ENCODE results near the gene MTOR. TPM values are rescaled to one million over a fixed set of nuclear protein-coding genes. Genes with fewer than 3 reads are reported as not detected.

MTOR gene
- polyA plus RNA-seq, 1 of the 3 experiments (the other 2 are of a cell fraction): 20.9 TPM

DNA sequence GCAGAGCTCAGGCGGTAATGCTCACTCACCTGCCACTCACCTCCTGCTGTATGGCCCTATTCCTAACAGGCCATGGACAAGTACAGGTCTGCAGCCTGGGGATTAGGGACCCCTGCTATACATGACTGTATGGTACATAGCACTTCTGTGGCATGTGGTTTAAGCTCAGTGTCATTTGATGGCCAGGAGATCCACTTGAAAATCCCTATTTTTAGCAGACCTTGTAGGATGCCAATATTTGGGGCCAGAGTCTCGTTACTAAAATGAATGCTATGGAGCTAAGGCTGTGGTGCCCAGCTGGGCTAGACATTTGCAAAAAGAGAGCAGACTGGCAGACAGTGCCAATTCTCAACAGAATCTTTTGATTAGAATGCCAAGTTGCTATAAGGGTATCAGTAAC lies 74.9 kb downstream of the MTOR start:
- CTCF ChIA-PET: interaction anchor here (0.7 to 2.1 kb wide), 3 partner anchors 9 to 54 kb away, joined by 3 to 5 read pairs (median 3); no protein-coding TSS in a partner anchor
- no peak for TF ChIP-seq RXRA (IDR thresholded peaks at IDR 0.05; ENCODE audit: borderline replicate concordance, low read depth)
- TF ChIP-seq, protein P1, sequence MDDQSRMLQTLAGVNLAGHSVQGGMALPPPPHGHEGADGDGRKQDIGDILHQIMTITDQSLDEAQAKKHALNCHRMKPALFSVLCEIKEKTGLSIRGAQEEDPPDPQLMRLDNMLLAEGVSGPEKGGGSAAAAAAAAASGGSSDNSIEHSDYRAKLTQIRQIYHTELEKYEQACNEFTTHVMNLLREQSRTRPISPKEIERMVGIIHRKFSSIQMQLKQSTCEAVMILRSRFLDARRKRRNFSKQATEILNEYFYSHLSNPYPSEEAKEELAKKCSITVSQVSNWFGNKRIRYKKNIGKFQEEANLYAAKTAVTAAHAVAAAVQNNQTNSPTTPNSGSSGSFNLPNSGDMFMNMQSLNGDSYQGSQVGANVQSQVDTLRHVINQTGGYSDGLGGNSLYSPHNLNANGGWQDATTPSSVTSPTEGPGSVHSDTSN (IDR thresholded peaks at IDR 0.05): no peak
- TF ChIP-seq TEAD4 (IDR thresholded peaks at IDR 0.05; ENCODE audit: borderline replicate concordance, insufficient read depth): no peak
- no peak for TF ChIP-seq TCF12 (IDR thresholded peaks at IDR 0.05)
- TF ChIP-seq, protein P2, sequence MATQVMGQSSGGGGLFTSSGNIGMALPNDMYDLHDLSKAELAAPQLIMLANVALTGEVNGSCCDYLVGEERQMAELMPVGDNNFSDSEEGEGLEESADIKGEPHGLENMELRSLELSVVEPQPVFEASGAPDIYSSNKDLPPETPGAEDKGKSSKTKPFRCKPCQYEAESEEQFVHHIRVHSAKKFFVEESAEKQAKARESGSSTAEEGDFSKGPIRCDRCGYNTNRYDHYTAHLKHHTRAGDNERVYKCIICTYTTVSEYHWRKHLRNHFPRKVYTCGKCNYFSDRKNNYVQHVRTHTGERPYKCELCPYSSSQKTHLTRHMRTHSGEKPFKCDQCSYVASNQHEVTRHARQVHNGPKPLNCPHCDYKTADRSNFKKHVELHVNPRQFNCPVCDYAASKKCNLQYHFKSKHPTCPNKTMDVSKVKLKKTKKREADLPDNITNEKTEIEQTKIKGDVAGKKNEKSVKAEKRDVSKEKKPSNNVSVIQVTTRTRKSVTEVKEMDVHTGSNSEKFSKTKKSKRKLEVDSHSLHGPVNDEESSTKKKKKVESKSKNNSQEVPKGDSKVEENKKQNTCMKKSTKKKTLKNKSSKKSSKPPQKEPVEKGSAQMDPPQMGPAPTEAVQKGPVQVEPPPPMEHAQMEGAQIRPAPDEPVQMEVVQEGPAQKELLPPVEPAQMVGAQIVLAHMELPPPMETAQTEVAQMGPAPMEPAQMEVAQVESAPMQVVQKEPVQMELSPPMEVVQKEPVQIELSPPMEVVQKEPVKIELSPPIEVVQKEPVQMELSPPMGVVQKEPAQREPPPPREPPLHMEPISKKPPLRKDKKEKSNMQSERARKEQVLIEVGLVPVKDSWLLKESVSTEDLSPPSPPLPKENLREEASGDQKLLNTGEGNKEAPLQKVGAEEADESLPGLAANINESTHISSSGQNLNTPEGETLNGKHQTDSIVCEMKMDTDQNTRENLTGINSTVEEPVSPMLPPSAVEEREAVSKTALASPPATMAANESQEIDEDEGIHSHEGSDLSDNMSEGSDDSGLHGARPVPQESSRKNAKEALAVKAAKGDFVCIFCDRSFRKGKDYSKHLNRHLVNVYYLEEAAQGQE (IDR thresholded peaks at IDR 0.05; ENCODE audit: low read depth, low read length): no peak
- no peak for TF ChIP-seq YY1 (IDR thresholded peaks at IDR 0.05; ENCODE audit: low read depth)
- no peak for TF ChIP-seq MXI1 (IDR thresholded peaks at IDR 0.05; ENCODE audit: low read depth, low read length)
- TF ChIP-seq NRF1 (IDR thresholded peaks at IDR 0.05; ENCODE audit: low read depth, low read length): no peak
- no peak for TF ChIP-seq NFIC (IDR thresholded peaks at IDR 0.05; ENCODE audit: borderline replicate concordance)
- TF ChIP-seq MEF2A (IDR thresholded peaks at IDR 0.05; ENCODE audit: borderline replicate concordance, low read depth): no peak
- TF ChIP-seq SIN3A (IDR thresholded peaks at IDR 0.05; ENCODE audit: borderline replicate concordance, low read depth, low read length): no peak
- TF ChIP-seq, protein P3, sequence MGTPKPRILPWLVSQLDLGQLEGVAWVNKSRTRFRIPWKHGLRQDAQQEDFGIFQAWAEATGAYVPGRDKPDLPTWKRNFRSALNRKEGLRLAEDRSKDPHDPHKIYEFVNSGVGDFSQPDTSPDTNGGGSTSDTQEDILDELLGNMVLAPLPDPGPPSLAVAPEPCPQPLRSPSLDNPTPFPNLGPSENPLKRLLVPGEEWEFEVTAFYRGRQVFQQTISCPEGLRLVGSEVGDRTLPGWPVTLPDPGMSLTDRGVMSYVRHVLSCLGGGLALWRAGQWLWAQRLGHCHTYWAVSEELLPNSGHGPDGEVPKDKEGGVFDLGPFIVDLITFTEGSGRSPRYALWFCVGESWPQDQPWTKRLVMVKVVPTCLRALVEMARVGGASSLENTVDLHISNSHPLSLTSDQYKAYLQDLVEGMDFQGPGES (IDR thresholded peaks at IDR 0.05; ENCODE audit: low read depth, low read length): no peak
- TF ChIP-seq, protein P4, sequence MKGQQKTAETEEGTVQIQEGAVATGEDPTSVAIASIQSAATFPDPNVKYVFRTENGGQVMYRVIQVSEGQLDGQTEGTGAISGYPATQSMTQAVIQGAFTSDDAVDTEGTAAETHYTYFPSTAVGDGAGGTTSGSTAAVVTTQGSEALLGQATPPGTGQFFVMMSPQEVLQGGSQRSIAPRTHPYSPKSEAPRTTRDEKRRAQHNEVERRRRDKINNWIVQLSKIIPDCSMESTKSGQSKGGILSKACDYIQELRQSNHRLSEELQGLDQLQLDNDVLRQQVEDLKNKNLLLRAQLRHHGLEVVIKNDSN (IDR thresholded peaks at IDR 0.05; ENCODE audit: borderline replicate concordance, low read depth): no peak
- TF ChIP-seq, protein P5, sequence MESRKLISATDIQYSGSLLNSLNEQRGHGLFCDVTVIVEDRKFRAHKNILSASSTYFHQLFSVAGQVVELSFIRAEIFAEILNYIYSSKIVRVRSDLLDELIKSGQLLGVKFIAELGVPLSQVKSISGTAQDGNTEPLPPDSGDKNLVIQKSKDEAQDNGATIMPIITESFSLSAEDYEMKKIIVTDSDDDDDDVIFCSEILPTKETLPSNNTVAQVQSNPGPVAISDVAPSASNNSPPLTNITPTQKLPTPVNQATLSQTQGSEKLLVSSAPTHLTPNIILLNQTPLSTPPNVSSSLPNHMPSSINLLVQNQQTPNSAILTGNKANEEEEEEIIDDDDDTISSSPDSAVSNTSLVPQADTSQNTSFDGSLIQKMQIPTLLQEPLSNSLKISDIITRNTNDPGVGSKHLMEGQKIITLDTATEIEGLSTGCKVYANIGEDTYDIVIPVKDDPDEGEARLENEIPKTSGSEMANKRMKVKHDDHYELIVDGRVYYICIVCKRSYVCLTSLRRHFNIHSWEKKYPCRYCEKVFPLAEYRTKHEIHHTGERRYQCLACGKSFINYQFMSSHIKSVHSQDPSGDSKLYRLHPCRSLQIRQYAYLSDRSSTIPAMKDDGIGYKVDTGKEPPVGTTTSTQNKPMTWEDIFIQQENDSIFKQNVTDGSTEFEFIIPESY (IDR thresholded peaks at IDR 0.05; ENCODE audit: borderline replicate concordance, low read depth): no peak
- TF ChIP-seq ELF1 (IDR thresholded peaks at IDR 0.05): no peak
- no peak for TF ChIP-seq FOXM1 (IDR thresholded peaks at IDR 0.05; ENCODE audit: low read depth)
- TF ChIP-seq FOXJ3 (CRISPR knock-in tag; IDR thresholded peaks at IDR 0.05): no peak
- TF ChIP-seq CHD2 (IDR thresholded peaks at IDR 0.05; ENCODE audit: low read length, partially characterized antibody): no peak
- TF ChIP-seq RFX5 (IDR thresholded peaks at IDR 0.05; ENCODE audit: low read length): no peak
- Histone ChIP-seq H2AFZ (ENCODE audit: low read depth) (no peak overlapping the region), H3K9me2 (no peaks in the 10 kb centered on the region), H3K4me3 (ENCODE audit: low read depth in 2 of 2, low read length in 1 of 2) (no peak overlapping the region), H3K4me1 (ENCODE audit: control insufficient read depth in 1 of 2, insufficient read depth in 2 of 2, low read depth in 1 of 2, low read length in 1 of 2) (no peaks in the 10 kb centered on the region; a peak in 1 of 4 replicates), H3K9me3 (no peaks in the 10 kb centered on the region), H4K20me1 (ENCODE audit: insufficient read depth) (no peaks in the 10 kb centered on the region), H3K4me2 (no peak overlapping the region), H3K27ac (ENCODE audit: low read depth in 2 of 2, low read length in 1 of 2) (no peak overlapping the region), H3F3A (replicated peaks; ENCODE audit: insufficient read depth) (peaks cover 9% of the 10 kb centered on the region), H3K27me3 (ENCODE audit: insufficient read depth) (no peaks in the 10 kb centered on the region), H3K36me3 (replicated peaks in 1 of 2; ENCODE audit: control insufficient read depth in 1 of 2, insufficient read depth in 2 of 2, low read length in 1 of 2) (peaks cover 37 to 40% of the 10 kb centered on the region in 2 experiments), H3K79me2 (ENCODE audit: insufficient read depth) (no peaks in the 10 kb centered on the region), H3K9ac (no peak overlapping the region)
- no peak for DNase-seq
- POLR2A ChIA-PET: no interaction called here
- 90% methylated on average over 2 of the region's 2 CpGs for WGBS (ENCODE audit: low lambda C conversion rate)
